ENCODE measurements around the gene FOXP1. TPM values are rescaled to one million over a fixed set of nuclear protein-coding genes. Genes with fewer than 3 reads are reported as not detected.

FOXP1 gene
- total RNA-seq, 1 experiment from 2014 or later, result 75.3 TPM

- H3K9ac ChIP-seq (ENCODE audit: extremely low read depth, insufficient read length, low read length), result no peak overlapping the region
- no peaks in the 10 kb centered on the region for H3K27me3 ChIP-seq (ENCODE audit: insufficient read depth, low read length)
- no peak overlapping the region for H4K5ac ChIP-seq (ENCODE audit: insufficient read length, low read depth, low read length)
- no peak overlapping the region for H3K23ac ChIP-seq (ENCODE audit: insufficient read length, low read depth, low read length)
- no peak overlapping the region for H4K8ac ChIP-seq (replicated peaks; ENCODE audit: insufficient read length, low read depth, low read length)
- no peak overlapping the region for H2AK5ac ChIP-seq (ENCODE audit: insufficient read length, low read length)
- H3K27me3 Mint-ChIP-seq (ENCODE audit: low read depth), result no peaks in the 10 kb centered on the region
- H3K14ac ChIP-seq (ENCODE audit: insufficient read depth, low read length), result no peak overlapping the region
- H2BK5ac ChIP-seq (ENCODE audit: insufficient read length, low read length), result no peak overlapping the region
- H3K9me3 ChIP-seq (ENCODE audit: control insufficient read depth, low read depth, low read length), result no peaks in the 10 kb centered on the region
- no peaks in the 10 kb centered on the region for H3K23me2 ChIP-seq (ENCODE audit: insufficient read length, low read depth, low read length, poor library complexity, severe bottlenecking)
- no peak overlapping the region for H3T11ph ChIP-seq (ENCODE audit: low read length)
- peaks cover 33 to 45% of the 10 kb centered on the region in 2 experiments for H3K4me1 Mint-ChIP-seq
- no peak overlapping the region for H3K4ac ChIP-seq (ENCODE audit: low read depth, low read length)
- no CpG with 5 or more reads among the region's 6 CpGs for WGBS (ENCODE audit: extremely low coverage, insufficient read length, low lambda C conversion rate)
- H4K20me1 ChIP-seq (ENCODE audit: control insufficient read depth, insufficient read depth, insufficient read length), result no peaks in the 10 kb centered on the region
- no peak for TF ChIP-seq CTCF (conservative IDR thresholded peaks at IDR 0.05)
- H3K56ac ChIP-seq (ENCODE audit: insufficient read length, low read depth, low read length), result no peak overlapping the region
- no peak overlapping the region for H2BK120ac ChIP-seq (ENCODE audit: low read depth, low read length, poor library complexity, severe bottlenecking)
- no peak overlapping the region for H3K27ac ChIP-seq (ENCODE audit: insufficient read length, low read depth, low read length)
- no peak overlapping the region for H4K91ac ChIP-seq (ENCODE audit: insufficient read length, low read depth, low read length)
- 0 out of 7 replicates have a peak overlapping the region, but pooled peaks of 1 of the 3 experiments have one; percentile 19 for H3K27ac Mint-ChIP-seq
- H3K4me2 ChIP-seq (ENCODE audit: insufficient read depth, insufficient read length, low read length), result no peak overlapping the region
- H2AFZ ChIP-seq (ENCODE audit: low read length), result no peak overlapping the region
- H3K9me3 Mint-ChIP-seq, result no peaks in the 10 kb centered on the region; a peak in 1 of 5 replicates
- H3K4me3 Mint-ChIP-seq, result no peak overlapping the region
- no peaks in the 10 kb centered on the region; the same call in 1 of the 2 replicates for H3K79me2 ChIP-seq (ENCODE audit: insufficient read depth, low read length)
- no peak overlapping the region for H2BK15ac ChIP-seq (ENCODE audit: low read depth, low read length)
- H3K36me3 Mint-ChIP-seq (ENCODE audit: insufficient read depth in 1 of 3, low read depth in 3 of 3), result peaks cover 0 to 7% (median 4%) of the 10 kb centered on the region in 3 experiments; a peak in 3 of 7 replicates
- no peak overlapping the region for H2BK20ac ChIP-seq (ENCODE audit: low read depth, low read length, poor library complexity, severe bottlenecking)
- no peak for DNase-seq
- H3K4me1 ChIP-seq (ENCODE audit: insufficient read depth, low read length), result peaks cover 5% of the 10 kb centered on the region
- H3K79me1 ChIP-seq (ENCODE audit: insufficient read depth, low read depth, low read length, poor library complexity, severe bottlenecking), result no peaks in the 10 kb centered on the region
- no peak overlapping the region for H3K18ac ChIP-seq (ENCODE audit: insufficient read length, low read depth, low read length)
- H2BK12ac ChIP-seq (ENCODE audit: insufficient read length, low read depth, low read length), result no peak overlapping the region
These were observed 356.3 kb downstream of the FOXP1 start for GRCh38 chr3:71227270-71227661.

Data from H9 (cell line).